ENCODE data around the gene PCDHGB1.

DNA sequence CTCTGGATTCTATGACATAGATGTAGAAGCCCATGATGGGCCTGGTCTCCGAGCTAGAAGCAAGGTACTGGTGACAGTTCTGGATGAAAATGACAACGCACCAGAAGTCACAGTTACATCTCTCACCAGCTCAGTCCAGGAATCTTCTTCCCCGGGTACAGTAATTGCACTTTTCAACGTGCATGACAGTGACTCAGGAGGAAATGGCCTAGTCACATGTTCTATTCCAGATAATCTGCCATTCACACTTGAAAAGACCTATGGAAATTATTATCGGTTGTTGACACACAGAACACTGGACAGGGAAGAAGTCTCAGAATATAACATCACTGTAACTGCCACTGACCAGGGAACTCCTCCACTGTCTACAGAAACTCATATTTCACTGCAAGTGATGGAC is 6.2 kb downstream of the PCDHGB1 start:
- TF ChIP-seq, protein P1, sequence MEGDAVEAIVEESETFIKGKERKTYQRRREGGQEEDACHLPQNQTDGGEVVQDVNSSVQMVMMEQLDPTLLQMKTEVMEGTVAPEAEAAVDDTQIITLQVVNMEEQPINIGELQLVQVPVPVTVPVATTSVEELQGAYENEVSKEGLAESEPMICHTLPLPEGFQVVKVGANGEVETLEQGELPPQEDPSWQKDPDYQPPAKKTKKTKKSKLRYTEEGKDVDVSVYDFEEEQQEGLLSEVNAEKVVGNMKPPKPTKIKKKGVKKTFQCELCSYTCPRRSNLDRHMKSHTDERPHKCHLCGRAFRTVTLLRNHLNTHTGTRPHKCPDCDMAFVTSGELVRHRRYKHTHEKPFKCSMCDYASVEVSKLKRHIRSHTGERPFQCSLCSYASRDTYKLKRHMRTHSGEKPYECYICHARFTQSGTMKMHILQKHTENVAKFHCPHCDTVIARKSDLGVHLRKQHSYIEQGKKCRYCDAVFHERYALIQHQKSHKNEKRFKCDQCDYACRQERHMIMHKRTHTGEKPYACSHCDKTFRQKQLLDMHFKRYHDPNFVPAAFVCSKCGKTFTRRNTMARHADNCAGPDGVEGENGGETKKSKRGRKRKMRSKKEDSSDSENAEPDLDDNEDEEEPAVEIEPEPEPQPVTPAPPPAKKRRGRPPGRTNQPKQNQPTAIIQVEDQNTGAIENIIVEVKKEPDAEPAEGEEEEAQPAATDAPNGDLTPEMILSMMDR (IDR thresholded peaks at IDR 0.05; ENCODE audit: low read depth, low read length): no peak
- TF ChIP-seq POLR2A (IDR thresholded peaks at IDR 0.05; ENCODE audit: extremely low read depth, insufficient read length) (no peak), MYC (IDR thresholded peaks at IDR 0.05; ENCODE audit: low read depth, low read length) (no peak)
